Karpas-422 (cell line): ENCODE measurements around the gene UNC13C. TPM values are rescaled to one million over a fixed set of nuclear protein-coding genes. Genes with fewer than 3 reads are reported as not detected.

Experiments used
- DNase-seq: peaks from one replicate; pipeline ENCODE4 v3.0.0-alpha.2; 2015
- H2AFZ ChIP-seq: fragments of 200-600 bp; sonication (generic); 2 replicates; pipeline ENCODE4 v1.6.1; 2014; ENCODE audit warnings: antibody characterized with exemption, low read length, mixed read lengths
- H3K27ac ChIP-seq: fragments of 200-600 bp; sonication (generic); 2 replicates; pipeline ENCODE4 v1.5.1; 2014; ENCODE audit warnings: mild to moderate bottlenecking, low read length, moderate library complexity
- H3K27me3 ChIP-seq: fragments of 200-600 bp; sonication (generic); 2 replicates; pipeline ENCODE4 v1.6.1; 2014; ENCODE audit warnings: low read length, mixed read lengths
- H3K36me3 ChIP-seq: fragments of 200-600 bp; sonication (generic); 2 replicates; pipeline ENCODE4 v1.6.1; 2014; ENCODE audit warnings: low read length, mixed read lengths; ENCODE audit not compliant: insufficient read depth
- H3K4me1 ChIP-seq: fragments of 200-600 bp; sonication (generic); 2 replicates; pipeline ENCODE4 v1.6.1; 2014; ENCODE audit warnings: mild to moderate bottlenecking, low read length, mixed read lengths
- H3K4me2 ChIP-seq: fragments of 200-600 bp; sonication (generic); 2 replicates; pipeline ENCODE4 v1.6.1; 2014; ENCODE audit warnings: low read length, low read depth, mild to moderate bottlenecking; ENCODE audit not compliant: poor library complexity, severe bottlenecking
- H3K4me3 ChIP-seq: fragments of 200-600 bp; sonication (generic); 2 replicates; pipeline ENCODE4 v1.5.1; 2014; ENCODE audit warnings: mild to moderate bottlenecking, antibody characterized with exemption, low read length, mixed read lengths
- H3K79me2 ChIP-seq: fragments of 200-600 bp; sonication (generic); 2 replicates; pipeline ENCODE4 v1.6.1; 2014; ENCODE audit warnings: mild to moderate bottlenecking, low read length, mixed read lengths
- H3K9ac ChIP-seq: fragments of 200-600 bp; sonication (generic); 2 replicates; pipeline ENCODE4 v1.6.0; 2014; ENCODE audit warnings: low read length
- H3K9me2 ChIP-seq: fragments of 200-600 bp; sonication (generic), shearing (Covaris generic); replicated peaks from 2 replicates; pipeline ENCODE4 v1.6.0; 2014; ENCODE audit warnings: mild to moderate bottlenecking, low read length, moderate library complexity; ENCODE audit not compliant: insufficient read depth
- H3K9me3 ChIP-seq: fragments of 300-700, 200-600 bp; sonication (generic); 2 replicates; pipeline ENCODE4 v1.6.1; 2014; ENCODE audit warnings: low read length, mixed read lengths
- H4K20me1 ChIP-seq: fragments of 200-600 bp; sonication (generic); 2 replicates; pipeline ENCODE4 v1.6.1; 2014; ENCODE audit warnings: mild to moderate bottlenecking, antibody characterized with exemption, low read length, low read depth; ENCODE audit not compliant: insufficient read depth
- total RNA-seq: library from RNA; depleted of rRNA; stranded (reverse); fragments of >200 nt; shearing (Covaris generic); gene quantifications from 2 replicates; pipeline ENCODE4 v1.2.3, GENCODE V29; 2014; ENCODE audit warnings: low replicate concordance

The UNC13C gene
- total RNA-seq, 1 experiment from 2014 or later = not detected

DNA sequence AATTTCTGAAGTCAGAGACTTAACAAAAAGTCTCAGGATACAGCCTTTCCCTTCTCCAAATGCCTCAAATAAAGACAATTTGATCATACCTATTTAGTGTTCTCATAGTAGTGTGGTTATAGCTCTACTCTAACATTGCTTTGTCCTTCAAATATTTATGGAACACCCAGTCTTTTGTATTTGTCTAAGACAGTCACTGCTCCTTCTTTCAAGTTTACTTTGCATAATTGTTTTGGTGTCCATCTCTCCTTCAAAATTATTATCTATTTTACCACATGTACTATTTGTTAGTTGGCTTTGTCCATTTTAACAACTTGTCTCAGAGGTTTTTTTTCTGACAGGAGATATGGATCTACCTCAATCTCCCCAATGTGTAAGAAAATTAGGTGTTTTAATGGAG lies 118.8 kb downstream of the UNC13C start:
- no peak overlapping the region for H3K9ac ChIP-seq
- no peaks in the 10 kb centered on the region for H4K20me1 ChIP-seq
- no peaks in the 10 kb centered on the region for H3K36me3 ChIP-seq
- no peaks in the 10 kb centered on the region for H3K9me2 ChIP-seq
- no peak for DNase-seq
- H2AFZ ChIP-seq = no peak overlapping the region
- no peaks in the 10 kb centered on the region for H3K27me3 ChIP-seq
- no peak overlapping the region for H3K27ac ChIP-seq
- no peaks in the 10 kb centered on the region for H3K79me2 ChIP-seq
- H3K4me3 ChIP-seq = no peak overlapping the region
- peaks cover 1% of the 10 kb centered on the region; the same call in 1 of the 2 replicates for H3K9me3 ChIP-seq
- no peak overlapping the region for H3K4me2 ChIP-seq
- no peaks in the 10 kb centered on the region for H3K4me1 ChIP-seq

DNA sequence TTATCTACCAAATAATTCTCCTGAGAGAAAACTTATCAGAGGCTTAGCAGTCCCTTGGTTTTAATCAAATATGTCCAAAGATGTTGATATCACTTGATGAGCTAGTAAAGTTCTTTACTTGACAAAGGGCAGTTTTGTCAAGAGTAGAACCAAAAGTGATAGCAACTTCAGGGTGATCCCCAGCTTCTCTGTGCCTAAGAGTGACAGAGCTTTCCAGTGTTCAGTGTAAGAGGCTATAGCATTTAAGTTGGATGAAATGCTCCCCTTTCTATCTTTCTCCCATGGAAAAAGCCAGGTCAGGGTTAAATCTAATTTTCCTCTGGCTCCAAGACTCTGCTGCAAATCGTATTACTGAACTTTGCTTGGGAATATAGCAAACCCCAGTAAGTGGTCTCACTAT lies 120.8 kb downstream of the UNC13C start:
- Histone ChIP-seq H3K9me2 (no peaks in the 10 kb centered on the region), H3K9ac (no peak overlapping the region), H2AFZ (no peak overlapping the region), H4K20me1 (no peaks in the 10 kb centered on the region), H3K36me3 (no peaks in the 10 kb centered on the region), H3K27ac (no peak overlapping the region), H3K79me2 (no peaks in the 10 kb centered on the region), H3K27me3 (no peaks in the 10 kb centered on the region), H3K4me1 (no peaks in the 10 kb centered on the region), H3K4me2 (no peak overlapping the region), H3K9me3 (no peaks in the 10 kb centered on the region; the same call in 1 of the 2 replicates), H3K4me3 (no peak overlapping the region)
- DNase-seq = no peak

- no peak overlapping the region for H3K4me2 ChIP-seq
- H3K9me2 ChIP-seq = no peaks in the 10 kb centered on the region; the same call in 1 of the 2 replicates
- no peaks in the 10 kb centered on the region; the same call in 1 of the 2 replicates for H3K9me3 ChIP-seq
- no peak overlapping the region for H3K27ac ChIP-seq
- no peaks in the 10 kb centered on the region for H3K27me3 ChIP-seq
- H3K4me3 ChIP-seq = no peak overlapping the region
- H3K79me2 ChIP-seq = no peaks in the 10 kb centered on the region
- no peaks in the 10 kb centered on the region for H3K36me3 ChIP-seq
- no peak overlapping the region for H3K9ac ChIP-seq
- H2AFZ ChIP-seq = no peak overlapping the region
- H3K4me1 ChIP-seq = no peaks in the 10 kb centered on the region
- no peak for DNase-seq
- H4K20me1 ChIP-seq = no peaks in the 10 kb centered on the region
These were observed 123.5 kb downstream of the UNC13C start for GRCh38 chr15:54101664-54102270.

GRCh38 chr15:54102704-54103103 lies 124.5 kb downstream of the UNC13C start:
- Histone ChIP-seq H3K4me3 (no peak overlapping the region), H3K27ac (no peak overlapping the region), H3K4me2 (no peak overlapping the region), H3K36me3 (no peaks in the 10 kb centered on the region), H3K27me3 (no peaks in the 10 kb centered on the region), H3K9ac (no peak overlapping the region), H3K9me3 (no peaks in the 10 kb centered on the region), H3K9me2 (no peaks in the 10 kb centered on the region; the same call in 1 of the 2 replicates), H2AFZ (no peak overlapping the region), H4K20me1 (no peaks in the 10 kb centered on the region), H3K79me2 (no peaks in the 10 kb centered on the region), H3K4me1 (no peaks in the 10 kb centered on the region)
- DNase-seq = no peak

- Histone ChIP-seq H3K9me3 (peaks cover 11% of the 10 kb centered on the region; the same call in 1 of the 2 replicates), H3K9me2 (no peaks in the 10 kb centered on the region; the same call in 1 of the 2 replicates), H3K36me3 (no peaks in the 10 kb centered on the region), H2AFZ (no peak overlapping the region), H3K27ac (no peak overlapping the region), H3K4me2 (no peak overlapping the region), H3K9ac (no peak overlapping the region), H3K4me3 (no peak overlapping the region), H3K79me2 (no peaks in the 10 kb centered on the region), H4K20me1 (no peaks in the 10 kb centered on the region), H3K27me3 (no peaks in the 10 kb centered on the region), H3K4me1 (no peaks in the 10 kb centered on the region)
- no peak for DNase-seq
These were observed 130.8 kb downstream of the UNC13C start for GRCh38 chr15:54109014-54109413.

DNA sequence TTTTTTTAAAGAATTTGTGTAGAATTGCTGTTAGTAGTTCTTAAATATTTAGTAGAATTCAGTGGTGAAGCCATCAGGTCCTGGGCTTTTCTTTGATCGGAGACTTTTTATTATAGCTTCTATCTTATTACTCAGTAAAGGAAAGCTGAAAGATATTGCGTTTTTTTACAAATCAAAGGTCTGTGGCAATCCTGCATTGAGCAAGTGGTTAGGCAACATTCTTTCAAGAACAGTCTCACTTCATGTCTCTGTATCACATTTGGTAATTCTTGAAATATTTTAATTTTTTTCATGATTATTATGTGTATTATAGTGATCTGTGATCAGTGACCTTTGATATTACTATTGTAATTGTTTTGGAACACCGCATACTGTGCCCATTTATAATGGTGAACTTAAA lies 140.8 kb downstream of the UNC13C start:
- peaks cover 22% of the 10 kb centered on the region; the same call in 1 of the 2 replicates for H3K9me3 ChIP-seq
- H3K79me2 ChIP-seq = no peaks in the 10 kb centered on the region
- no peak overlapping the region for H3K27ac ChIP-seq
- H3K9ac ChIP-seq = no peak overlapping the region
- no peak overlapping the region for H3K4me2 ChIP-seq
- no peaks in the 10 kb centered on the region for H3K27me3 ChIP-seq
- H2AFZ ChIP-seq = no peak overlapping the region
- no peaks in the 10 kb centered on the region for H4K20me1 ChIP-seq
- no peaks in the 10 kb centered on the region for H3K36me3 ChIP-seq
- H3K4me1 ChIP-seq = no peaks in the 10 kb centered on the region
- no peak overlapping the region for H3K4me3 ChIP-seq
- 0 out of 2 replicates have a peak, but pooled peaks cover 3% of the 10 kb centered on the region for H3K9me2 ChIP-seq
- no peak for DNase-seq

DNA sequence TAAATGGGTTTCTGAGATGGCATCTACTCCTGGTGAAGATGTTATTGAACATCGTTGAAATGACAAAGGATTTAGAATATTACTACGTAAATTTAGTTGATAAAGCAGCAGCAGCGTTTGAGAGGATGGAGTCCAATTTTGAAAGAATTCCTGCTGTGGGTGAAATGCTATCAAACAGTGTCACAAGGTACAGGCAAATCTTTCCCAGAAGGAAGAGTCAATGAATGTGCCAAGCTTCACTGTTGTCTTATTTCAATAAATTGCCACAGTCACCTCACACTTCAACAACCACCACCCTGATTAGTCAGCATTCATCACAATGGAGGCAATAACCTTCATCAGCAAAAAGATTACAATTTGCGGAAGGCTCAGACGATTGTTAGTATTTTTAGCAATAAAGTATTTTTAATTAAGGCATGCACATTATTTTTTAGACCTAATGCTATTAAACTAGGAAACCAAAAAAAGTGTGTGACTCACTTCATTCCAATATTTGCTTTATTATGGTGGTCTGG lies 142.8 kb downstream of the UNC13C start:
- H3K36me3 ChIP-seq = no peaks in the 10 kb centered on the region
- H3K9me2 ChIP-seq = no peaks in the 10 kb centered on the region
- H3K9ac ChIP-seq = no peak overlapping the region
- no peaks in the 10 kb centered on the region for H3K79me2 ChIP-seq
- no peaks in the 10 kb centered on the region for H4K20me1 ChIP-seq
- H2AFZ ChIP-seq = no peak overlapping the region
- H3K4me1 ChIP-seq = no peaks in the 10 kb centered on the region
- peaks cover 23% of the 10 kb centered on the region; the same call in 1 of the 2 replicates for H3K9me3 ChIP-seq
- H3K27me3 ChIP-seq = no peaks in the 10 kb centered on the region
- H3K4me2 ChIP-seq = no peak overlapping the region
- no peak overlapping the region for H3K4me3 ChIP-seq
- H3K27ac ChIP-seq = no peak overlapping the region
- no peak for DNase-seq

DNA sequence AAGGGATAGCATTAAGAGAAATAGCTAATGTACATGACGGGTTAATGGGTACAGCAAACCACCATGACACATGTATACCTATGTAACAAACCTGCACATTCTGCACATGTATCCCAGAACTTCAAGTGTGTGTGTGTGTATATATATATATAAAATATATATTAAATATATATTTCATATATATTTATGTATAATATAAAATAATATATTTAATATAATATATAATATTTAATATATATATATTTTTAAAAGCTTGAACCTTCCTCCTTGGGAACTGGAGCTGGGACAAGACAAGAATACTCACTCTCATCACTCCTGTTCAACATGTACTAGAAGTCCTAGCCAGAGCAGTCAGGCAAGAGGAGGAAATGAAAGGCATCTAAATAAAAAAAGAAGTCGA lies 149.3 kb downstream of the UNC13C start:
- Histone ChIP-seq H3K4me2 (no peak overlapping the region), H2AFZ (no peak overlapping the region), H3K36me3 (no peaks in the 10 kb centered on the region), H4K20me1 (no peaks in the 10 kb centered on the region), H3K9ac (no peak overlapping the region), H3K27ac (no peak overlapping the region), H3K9me2 (no peaks in the 10 kb centered on the region), H3K79me2 (no peaks in the 10 kb centered on the region), H3K27me3 (no peaks in the 10 kb centered on the region), H3K4me1 (no peaks in the 10 kb centered on the region), H3K9me3 (peaks cover 12% of the 10 kb centered on the region), H3K4me3 (no peak overlapping the region)
- DNase-seq = no peak
